ENCODE data around the gene SLC25A21. TPM values are rescaled to one million over a fixed set of nuclear protein-coding genes. Genes with fewer than 3 reads are reported as not detected.

SLC25A21 gene
- total RNA-seq, 4 donors from 2014 or later: 2.0 TPM; not detected in 3

GRCh38 chr14:37054869-37055268 is 117.5 kb downstream of the SLC25A21 start:
- H3K27me3 ChIP-seq: no peaks in the 10 kb centered on the region
- no peaks in the 10 kb centered on the region for H3K4me1 ChIP-seq
- no peak overlapping the region for H3K4me3 ChIP-seq
- no peak overlapping the region for H3K27ac ChIP-seq
- no peaks in the 10 kb centered on the region for H3K36me3 ChIP-seq
- no peak for DNase-seq (ENCODE audit: low spot score in 2 of 2)
- H3K9me3 ChIP-seq: no peaks in the 10 kb centered on the region
- WGBS: 92% methylated on average over 2 of the region's 2 CpGs
- no peak for TF ChIP-seq POLR2A (IDR thresholded peaks at IDR 0.05)
- no peak for TF ChIP-seq CTCF (IDR thresholded peaks at IDR 0.05)
- no peak for TF ChIP-seq EP300 (IDR thresholded peaks at IDR 0.05)
- no peak for TF ChIP-seq POLR2AphosphoS5 (IDR thresholded peaks at IDR 0.05)

- no peaks in the 10 kb centered on the region for H3K36me3 ChIP-seq
- no peak overlapping the region for H3K4me3 ChIP-seq
- H3K4me1 ChIP-seq: no peaks in the 10 kb centered on the region
- no peak for DNase-seq (ENCODE audit: low spot score in 2 of 2)
- no peaks in the 10 kb centered on the region for H3K9me3 ChIP-seq
- no peak overlapping the region for H3K27ac ChIP-seq
- TF ChIP-seq POLR2AphosphoS5 (IDR thresholded peaks at IDR 0.05) (no peak), CTCF (IDR thresholded peaks at IDR 0.05) (no peak), POLR2A (IDR thresholded peaks at IDR 0.05) (no peak), EP300 (IDR thresholded peaks at IDR 0.05) (no peak)
- no peaks in the 10 kb centered on the region for H3K27me3 ChIP-seq
Measured at GRCh38 chr14:37054144-37054543, 118.3 kb downstream of the SLC25A21 start.

GRCh38 chr14:37051680-37052079 is 120.7 kb downstream of the SLC25A21 start:
- WGBS: 98% methylated on average over 5 of the region's 5 CpGs
- TF ChIP-seq EP300 (IDR thresholded peaks at IDR 0.05): no peak
- no peak for TF ChIP-seq CTCF (IDR thresholded peaks at IDR 0.05)
- TF ChIP-seq POLR2A (IDR thresholded peaks at IDR 0.05): no peak
- no peak for TF ChIP-seq POLR2AphosphoS5 (IDR thresholded peaks at IDR 0.05)

GRCh38 chr14:37051153-37051552 is 121.3 kb downstream of the SLC25A21 start:
- H3K4me3 ChIP-seq: no peak overlapping the region
- TF ChIP-seq POLR2A (IDR thresholded peaks at IDR 0.05): no peak
- no peak for TF ChIP-seq EP300 (IDR thresholded peaks at IDR 0.05)
- no peak for TF ChIP-seq POLR2AphosphoS5 (IDR thresholded peaks at IDR 0.05)
- no peak for TF ChIP-seq CTCF (IDR thresholded peaks at IDR 0.05)
- H3K4me1 ChIP-seq: no peaks in the 10 kb centered on the region
- H3K9me3 ChIP-seq: no peaks in the 10 kb centered on the region
- WGBS: 78% methylated on average over 2 of the region's 2 CpGs
- H3K27ac ChIP-seq: no peak overlapping the region
- no peaks in the 10 kb centered on the region for H3K36me3 ChIP-seq
- no peaks in the 10 kb centered on the region for H3K27me3 ChIP-seq
- DNase-seq (ENCODE audit: low spot score in 2 of 2): no peak

More at GRCh38 chr14:37051680-37052079, 120.7 kb downstream of the SLC25A21 start:
- no peak for DNase-seq (ENCODE audit: low spot score in 2 of 2)
- Histone ChIP-seq H3K27me3 (no peaks in the 10 kb centered on the region), H3K4me1 (no peaks in the 10 kb centered on the region), H3K4me3 (no peak overlapping the region), H3K27ac (no peak overlapping the region), H3K36me3 (no peaks in the 10 kb centered on the region), H3K9me3 (no peaks in the 10 kb centered on the region)

GRCh38 chr14:37048666-37049071 is 123.7 kb downstream of the SLC25A21 start:
- Histone ChIP-seq H3K9me3 (no peaks in the 10 kb centered on the region), H3K4me3 (no peak overlapping the region), H3K4me1 (no peaks in the 10 kb centered on the region), H3K27ac (no peak overlapping the region), H3K36me3 (no peaks in the 10 kb centered on the region), H3K27me3 (no peaks in the 10 kb centered on the region)
- DNase-seq (ENCODE audit: low spot score in 2 of 2): no peak
- TF ChIP-seq CTCF (IDR thresholded peaks at IDR 0.05): no peak
- no peak for TF ChIP-seq POLR2A (IDR thresholded peaks at IDR 0.05)
- TF ChIP-seq EP300 (IDR thresholded peaks at IDR 0.05): no peak
- no peak for TF ChIP-seq POLR2AphosphoS5 (IDR thresholded peaks at IDR 0.05)

Data from suprapubic skin (tissue), 4 donors.